Neuronal stem cell (in vitro differentiated cells): Measurements from ENCODE around the gene CALCB.

ENCODE experiments used
- DNase-seq: peaks from one replicate; pipeline ENCODE4 v3.0.0-alpha.2; 2013; ENCODE audit warnings: low spot score
- H2AFZ ChIP-seq: one replicate; pipeline ENCODE4 v1.6.1; 2013; ENCODE audit warnings: mild to moderate bottlenecking, low read length, inconsistent platforms
- H2AK5ac ChIP-seq: 2 replicates; pipeline ENCODE4 v1.6.1; 2013; ENCODE audit warnings: low read depth, mild to moderate bottlenecking, inconsistent platforms, low read length, moderate library complexity, mixed read lengths
- H2BK120ac ChIP-seq: 2 replicates; pipeline ENCODE4 v1.6.1; 2013; ENCODE audit warnings: low read depth, mild to moderate bottlenecking, inconsistent platforms, low read length, moderate library complexity, mixed read lengths
- H2BK12ac ChIP-seq: one replicate; pipeline ENCODE4 v1.6.1; 2013; ENCODE audit warnings: low read length, inconsistent platforms
- H2BK15ac ChIP-seq: 2 replicates; pipeline ENCODE4 v1.6.1; 2013; ENCODE audit warnings: mild to moderate bottlenecking, low read length, inconsistent platforms, mixed read lengths
- H2BK5ac ChIP-seq: one replicate; pipeline ENCODE4 v1.6.1; 2013; ENCODE audit warnings: inconsistent platforms, mild to moderate bottlenecking, low read length, moderate library complexity
- H3K14ac ChIP-seq: one replicate; pipeline ENCODE4 v1.6.1; 2013; ENCODE audit warnings: low read length, inconsistent platforms
- H3K18ac ChIP-seq: 2 replicates; pipeline ENCODE4 v1.6.1; 2013; ENCODE audit warnings: low read length, inconsistent platforms
- H3K23ac ChIP-seq: 2 replicates; pipeline ENCODE4 v1.6.1; 2013; ENCODE audit warnings: low read depth, mild to moderate bottlenecking, mixed read lengths, low read length, inconsistent platforms; ENCODE audit not compliant: poor library complexity
- H3K27ac ChIP-seq: replicated peaks from 3 replicates; pipeline ENCODE4 v1.5.1; 2013; ENCODE audit warnings: low read length, inconsistent platforms
- H3K27me3 ChIP-seq, 3 experiments: 2 replicates each; pipeline ENCODE4 v1.6.1; 2013; ENCODE audit warnings: low read length in 3 of 3, mild to moderate bottlenecking in 2 of 3, inconsistent platforms in 1 of 3, low read depth in 1 of 3, mixed read lengths in 1 of 3, moderate library complexity in 1 of 3; ENCODE audit not compliant: control insufficient read depth in 3 of 3, insufficient read depth in 3 of 3
- H3K36me3 ChIP-seq, 2 donors: replicated peaks in 1 of 2; 2 replicates each; pipeline ENCODE4 v1.6.1; 2013; ENCODE audit warnings: low read length in 2 of 2; ENCODE audit not compliant: control insufficient read depth in 2 of 2, insufficient read depth in 2 of 2
- H3K4ac ChIP-seq: 2 replicates; pipeline ENCODE4 v1.6.1; 2013; ENCODE audit warnings: inconsistent platforms, mild to moderate bottlenecking, low read length, moderate library complexity
- H3K4me1 ChIP-seq, 2 donors: 1 replicate in 1 of 2; 2 replicates in 1 of 2; pipeline ENCODE4 v1.6.1; 2013; ENCODE audit warnings: low read length in 2 of 2, low read depth in 1 of 2; ENCODE audit not compliant: control insufficient read depth in 2 of 2, insufficient read depth in 1 of 2
- H3K4me2 ChIP-seq: one replicate; pipeline ENCODE4 v1.6.1; 2013; ENCODE audit warnings: mild to moderate bottlenecking, low read length, inconsistent platforms; ENCODE audit not compliant: insufficient read depth, poor library complexity, severe bottlenecking
- H3K4me3 ChIP-seq, 2 donors: 2 replicates each; pipeline ENCODE4 v1.5.1; 2013; ENCODE audit warnings: low read length in 2 of 2, mild to moderate bottlenecking in 2 of 2, inconsistent platforms in 1 of 2, moderate library complexity in 1 of 2
- H3K79me1 ChIP-seq: one replicate; pipeline ENCODE4 v1.6.1; 2013; ENCODE audit warnings: low read depth, mild to moderate bottlenecking, inconsistent platforms, low read length, moderate library complexity
- H3K9ac ChIP-seq: one replicate; pipeline ENCODE4 v1.6.1; 2013; ENCODE audit warnings: mild to moderate bottlenecking, low read depth, low read length, inconsistent platforms; ENCODE audit not compliant: poor library complexity
- H3K9me3 ChIP-seq, 2 donors: replicated peaks in 1 of 2; 2 replicates each; pipeline versions ENCODE3 to v1.6.1; 2013; ENCODE audit warnings: low read length in 2 of 2, mild to moderate bottlenecking in 2 of 2, inconsistent platforms in 1 of 2, low read depth in 1 of 2, mixed read lengths in 1 of 2, moderate library complexity in 1 of 2; ENCODE audit not compliant: control insufficient read depth in 2 of 2, insufficient read depth in 1 of 2
- H4K8ac ChIP-seq: one replicate; pipeline ENCODE4 v1.6.1; 2013; ENCODE audit warnings: low read depth, mild to moderate bottlenecking, inconsistent platforms, low read length, moderate library complexity
- H4K91ac ChIP-seq: one replicate; pipeline ENCODE4 v1.6.1; 2013; ENCODE audit warnings: low read length, low read depth, mild to moderate bottlenecking, inconsistent platforms; ENCODE audit not compliant: poor library complexity
- WGBS, 2 donors: extraction: QIAGEN DNeasy Blood & Tissue Kit; methylation state at CpG; one replicate each; pipeline ENCODE4 v1.1.7; 2013; ENCODE audit warnings: missing lambda C conversion rate in 2 of 2, mixed read lengths in 1 of 2; ENCODE audit not compliant: insufficient read length in 2 of 2, insufficient replicate concordance in 1 of 2; ENCODE audit errors: extremely low coverage in 2 of 2; 5-methylcytosine and 5-hydroxymethylcytosine counted together

Gene CALCB

GRCh38 chr11:15053191-15053685 lies 20.2 kb upstream of the CALCB start:
- H4K8ac ChIP-seq = no peak overlapping the region
- no peak for DNase-seq
- no peak overlapping the region for H2BK5ac ChIP-seq

DNA sequence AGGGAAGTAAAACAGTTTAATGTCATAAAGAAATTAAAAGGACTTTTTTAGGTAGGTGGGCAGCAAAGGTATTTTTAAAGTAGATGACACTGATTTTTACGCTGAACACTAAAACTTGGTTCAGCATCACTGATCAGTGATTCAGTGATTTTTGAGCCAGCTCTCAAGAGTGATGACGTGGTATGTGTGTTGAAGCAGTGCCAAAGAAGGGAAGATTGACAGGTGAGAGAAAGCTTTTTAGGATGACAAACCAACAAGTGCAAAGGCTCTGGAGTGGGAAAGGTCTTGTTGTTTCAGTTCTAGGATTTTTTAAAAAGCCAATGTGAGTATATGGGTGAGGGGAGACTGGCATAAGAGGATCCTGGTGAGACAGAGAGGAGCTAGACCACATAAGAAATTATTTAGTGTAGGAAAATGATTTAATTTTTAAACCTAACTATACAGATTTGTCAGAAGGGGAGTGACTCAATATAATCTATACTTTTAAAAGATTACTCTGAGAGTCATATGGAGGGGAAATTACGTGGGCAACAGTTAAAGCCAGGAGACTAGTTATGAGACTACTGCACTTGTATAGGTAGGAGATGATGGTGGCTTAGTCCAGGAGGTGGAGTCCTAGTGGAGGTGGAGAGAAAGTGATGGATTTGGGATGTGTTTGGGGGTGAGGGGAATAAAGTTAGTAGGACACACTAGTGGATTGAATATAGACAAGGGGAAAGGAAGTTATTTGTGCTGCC lies 17.6 kb upstream of the CALCB start:
- H3K27ac ChIP-seq = no peak overlapping the region
- H2BK15ac ChIP-seq = no peak overlapping the region
- H2BK12ac ChIP-seq = no peak overlapping the region
- H3K23ac ChIP-seq = no peak overlapping the region
- H3K27me3 ChIP-seq = no peaks in the 10 kb centered on the region
- H2AK5ac ChIP-seq = no peak overlapping the region
- no peak overlapping the region for H3K4me2 ChIP-seq
- no peak overlapping the region for H2BK120ac ChIP-seq
- no peaks in the 10 kb centered on the region for H3K4me1 ChIP-seq
- H4K8ac ChIP-seq = no peak overlapping the region
- no peak overlapping the region for H4K91ac ChIP-seq
- H2BK5ac ChIP-seq = no peak overlapping the region
- no CpG with 5 or more reads among the region's 3 CpGs for WGBS, 2 donors
- no peak overlapping the region for H3K4ac ChIP-seq
- DNase-seq = no peak
- H3K79me1 ChIP-seq = no peaks in the 10 kb centered on the region
- H3K9ac ChIP-seq = no peak overlapping the region
- no peaks in the 10 kb centered on the region for H3K9me3 ChIP-seq
- H3K14ac ChIP-seq = no peak overlapping the region
- H3K18ac ChIP-seq = no peak overlapping the region
- no peak overlapping the region for H3K4me3 ChIP-seq
- no peaks in the 10 kb centered on the region for H3K36me3 ChIP-seq
- no peak overlapping the region for H2AFZ ChIP-seq

More at GRCh38 chr11:15053191-15053685, 20.2 kb upstream of the CALCB start:
- no peaks in the 10 kb centered on the region for H3K79me1 ChIP-seq
- H3K27ac ChIP-seq = no peak overlapping the region
- H4K91ac ChIP-seq = no peak overlapping the region
- no peak overlapping the region for H3K14ac ChIP-seq
- no peaks in the 10 kb centered on the region for H3K27me3 ChIP-seq
- no peaks in the 10 kb centered on the region for H3K9me3 ChIP-seq
- no peak overlapping the region for H2BK15ac ChIP-seq
- H3K4me2 ChIP-seq = no peak overlapping the region
- no peak overlapping the region for H3K4ac ChIP-seq
- no peak overlapping the region for H2AFZ ChIP-seq
- no peak overlapping the region for H3K9ac ChIP-seq
- H2BK120ac ChIP-seq = no peak overlapping the region
- no peaks in the 10 kb centered on the region for H3K36me3 ChIP-seq
- H3K4me3 ChIP-seq = no peak overlapping the region
- H3K4me1 ChIP-seq = no peaks in the 10 kb centered on the region
- WGBS, 2 donors = no CpG with 5 or more reads among the region's 1 CpG
- H3K18ac ChIP-seq = no peak overlapping the region
- no peak overlapping the region for H3K23ac ChIP-seq
- H2BK12ac ChIP-seq = no peak overlapping the region
- H2AK5ac ChIP-seq = no peak overlapping the region

DNA sequence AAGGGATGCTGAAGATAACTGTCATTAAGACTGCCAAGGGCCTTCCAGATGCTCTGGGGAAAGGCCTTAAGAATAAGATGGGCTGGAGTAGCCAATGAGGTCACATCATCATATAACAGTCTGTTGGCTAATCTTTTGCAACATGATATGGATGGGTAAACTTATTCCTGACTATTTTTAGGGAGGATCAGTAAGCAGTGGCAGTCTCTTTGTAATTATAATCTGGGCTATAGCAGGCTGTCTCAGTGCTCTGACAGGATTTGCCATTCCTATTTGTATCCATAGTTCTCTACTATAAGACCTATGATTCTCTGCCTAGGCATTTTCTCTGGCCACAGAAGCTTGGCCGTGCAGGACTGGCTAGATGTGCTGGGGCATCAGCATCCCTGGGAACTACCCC lies 16.1 kb upstream of the CALCB start:
- H3K9ac ChIP-seq = no peak overlapping the region
- no peak overlapping the region for H2AK5ac ChIP-seq
- no peak overlapping the region for H3K27ac ChIP-seq
- H3K27me3 ChIP-seq = no peaks in the 10 kb centered on the region
- no peaks in the 10 kb centered on the region for H3K79me1 ChIP-seq
- H3K4me2 ChIP-seq = no peak overlapping the region
- H3K4me3 ChIP-seq = no peak overlapping the region
- H2AFZ ChIP-seq = no peak overlapping the region
- no peaks in the 10 kb centered on the region for H3K36me3 ChIP-seq
- H3K23ac ChIP-seq = no peak overlapping the region
- H3K14ac ChIP-seq = no peak overlapping the region
- no peak overlapping the region for H2BK15ac ChIP-seq
- no peak overlapping the region for H4K8ac ChIP-seq
- no peak overlapping the region for H2BK120ac ChIP-seq
- H2BK12ac ChIP-seq = no peak overlapping the region
- DNase-seq = no peak
- no peak overlapping the region for H3K18ac ChIP-seq
- H3K9me3 ChIP-seq = no peaks in the 10 kb centered on the region
- H3K4ac ChIP-seq = no peak overlapping the region
- H2BK5ac ChIP-seq = no peak overlapping the region
- no CpG with 5 or more reads among the region's 1 CpG for WGBS, 2 donors
- no peaks in the 10 kb centered on the region for H3K4me1 ChIP-seq
- no peak overlapping the region for H4K91ac ChIP-seq

DNA sequence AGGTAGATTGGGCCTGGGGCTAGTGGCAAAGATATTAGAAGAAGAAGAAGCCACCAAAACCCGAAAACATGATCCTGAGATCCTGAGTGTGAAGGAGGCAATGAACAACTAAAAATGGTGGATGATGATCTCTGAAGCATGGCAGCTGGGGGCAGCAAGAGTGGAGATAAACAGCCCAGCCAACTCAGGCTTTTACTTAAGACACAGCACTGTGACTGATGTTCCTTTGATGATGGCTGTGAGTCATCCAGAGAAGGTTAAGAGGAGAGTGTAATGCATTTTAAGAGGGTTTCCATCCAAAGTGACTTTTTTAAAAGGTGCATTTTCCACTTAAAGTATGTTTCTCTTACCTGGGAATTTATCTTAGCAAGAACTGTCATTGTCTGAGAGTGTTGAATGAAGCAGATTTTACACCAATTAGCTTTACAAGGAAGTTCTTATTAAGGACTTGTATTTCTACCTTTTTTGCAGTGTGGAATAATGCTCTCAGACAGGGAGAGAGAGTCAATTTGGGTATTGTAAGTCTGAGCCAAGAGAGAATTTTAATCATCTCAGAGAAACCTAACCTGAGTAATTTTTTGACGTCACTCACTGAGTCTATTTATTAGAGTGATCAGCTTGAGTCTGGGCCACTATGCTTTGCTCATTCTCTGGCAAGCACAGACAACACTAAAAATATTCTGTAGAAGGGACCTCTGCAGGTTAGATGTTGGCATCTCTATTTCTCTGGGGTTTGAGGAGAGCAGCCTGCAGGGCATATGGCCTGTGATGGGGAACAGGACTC lies 14.1 kb upstream of the CALCB start:
- Histone ChIP-seq H3K4me1 (no peaks in the 10 kb centered on the region), H3K9me3 (no peaks in the 10 kb centered on the region), H2AK5ac (no peak overlapping the region), H3K4me2 (no peak overlapping the region), H3K27ac (no peak overlapping the region), H3K4me3 (no peak overlapping the region), H3K79me1 (no peaks in the 10 kb centered on the region), H2BK12ac (no peak overlapping the region), H3K9ac (no peak overlapping the region), H3K4ac (no peak overlapping the region), H2BK15ac (no peak overlapping the region), H3K14ac (no peak overlapping the region), H2AFZ (no peak overlapping the region), H2BK120ac (no peak overlapping the region), H4K91ac (no peak overlapping the region), H3K36me3 (no peaks in the 10 kb centered on the region), H4K8ac (no peak overlapping the region), H3K18ac (no peak overlapping the region), H3K27me3 (no peaks in the 10 kb centered on the region), H3K23ac (no peak overlapping the region), H2BK5ac (no peak overlapping the region)
- whole genome bisulfite sequencing, 2 donors = no CpG with 5 or more reads among the region's 2 CpGs
- DNase-seq = no peak
